CMK (cell line): Measurements from ENCODE around the gene WDHD1.
"Not testable (repeated sequence)": the region's sequence is repeated elsewhere in the genome, so short reads cannot be mapped to it uniquely, and the experiment has no call there.

Experiments
- DNase-seq: peaks from one replicate; pipeline ENCODE4 v3.0.0-alpha.2; 2010; ENCODE audit warnings: low read depth

WDHD1 gene

GRCh38 chr14:54953609-54954008 is 73.3 kb downstream of the WDHD1 start:
- not testable (repeated sequence) for DNase-seq

GRCh38 chr14:54952803-54953202 is 74.1 kb downstream of the WDHD1 start:
- DNase-seq, result not testable (repeated sequence)

- DNase-seq, result no peak
Measured at GRCh38 chr14:54947230-54947629, 79.7 kb downstream of the WDHD1 start.

GRCh38 chr14:54946500-54946899 is 80.4 kb downstream of the WDHD1 start:
- no peak for DNase-seq

GRCh38 chr14:54944737-54945391 is 82.0 kb downstream of the WDHD1 start:
- no peak for DNase-seq

GRCh38 chr14:54942913-54943312 is 84.0 kb downstream of the WDHD1 start:
- DNase-seq, result no peak

GRCh38 chr14:54936816-54937215 is 90.1 kb downstream of the WDHD1 start:
- no peak for DNase-seq

GRCh38 chr14:54935958-54936357 is 90.9 kb downstream of the WDHD1 start:
- no peak for DNase-seq

- no peak for DNase-seq
Measured at GRCh38 chr14:54935100-54935499, 91.8 kb downstream of the WDHD1 start.

GRCh38 chr14:54933006-54933405 is 93.9 kb downstream of the WDHD1 start:
- DNase-seq, result no peak

- no peak for DNase-seq
Measured at GRCh38 chr14:54931598-54932340, 95.1 kb downstream of the WDHD1 start.

- DNase-seq, result no peak
Measured at GRCh38 chr14:54931101-54931500, 95.8 kb downstream of the WDHD1 start.

GRCh38 chr14:54929556-54929955 is 97.3 kb downstream of the WDHD1 start:
- no peak for DNase-seq

GRCh38 chr14:54928216-54928615 is 98.7 kb downstream of the WDHD1 start:
- no peak for DNase-seq

- DNase-seq, result no peak
Measured at GRCh38 chr14:54927551-54927950, 99.3 kb downstream of the WDHD1 start.

- DNase-seq, result not testable (repeated sequence)
Measured at GRCh38 chr14:54926570-54926969, 100.3 kb downstream of the WDHD1 start.

GRCh38 chr14:54922598-54922997 is 104.3 kb downstream of the WDHD1 start:
- no peak for DNase-seq

GRCh38 chr14:54920052-54920451 is 106.8 kb downstream of the WDHD1 start:
- no peak for DNase-seq

- no peak for DNase-seq
Measured at GRCh38 chr14:54919330-54919729, 107.6 kb downstream of the WDHD1 start.

- no peak for DNase-seq
Measured at GRCh38 chr14:54918427-54918826, 108.5 kb downstream of the WDHD1 start.

- DNase-seq, result no peak
Measured at GRCh38 chr14:54916101-54916500, 110.8 kb downstream of the WDHD1 start.

- no peak for DNase-seq
Measured at GRCh38 chr14:54909817-54910558, 116.9 kb downstream of the WDHD1 start.

- not testable (repeated sequence) for DNase-seq
Measured at GRCh38 chr14:54908973-54909372, 117.9 kb downstream of the WDHD1 start.
